ENCODE data around the gene NUP210.
A peak's percentile ranks its signal among the peaks of the same experiment; 100 is the strongest.

Gene NUP210

DNA sequence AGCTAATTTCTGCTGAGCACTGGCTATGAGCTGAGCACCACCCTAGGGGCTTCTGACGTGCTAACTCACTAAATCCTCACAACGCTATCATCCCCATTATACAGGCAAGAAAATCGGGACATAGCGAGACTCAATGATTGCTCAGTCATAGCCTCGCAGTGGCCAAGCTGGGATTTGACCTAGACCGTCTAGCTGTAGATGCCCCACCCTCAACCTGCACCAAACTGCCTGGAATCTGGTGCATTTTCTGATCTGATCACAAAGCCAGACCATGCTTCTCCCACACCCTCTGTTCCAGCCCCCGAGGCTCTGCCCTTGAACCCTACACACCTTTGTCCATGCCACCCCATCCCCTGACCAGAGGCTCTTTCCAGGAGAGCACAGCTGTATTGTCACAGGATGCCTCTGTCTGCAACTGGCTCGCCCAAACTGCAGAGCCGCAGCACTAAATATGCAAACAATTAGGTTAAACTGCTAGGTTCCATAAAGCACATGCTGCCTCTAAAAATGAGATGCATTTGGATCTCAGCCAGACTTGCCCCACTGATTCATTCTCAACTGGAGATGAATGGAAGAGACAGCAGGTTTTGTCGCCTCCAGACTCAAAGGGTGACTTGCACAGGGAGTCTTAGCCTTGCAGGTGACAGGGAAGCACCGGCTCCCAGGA is 95.2 kb downstream of the NUP210 start:
- no peak for DNase-seq (ENCODE audit: low spot score)
- FAIRE-seq: no peak

DNA sequence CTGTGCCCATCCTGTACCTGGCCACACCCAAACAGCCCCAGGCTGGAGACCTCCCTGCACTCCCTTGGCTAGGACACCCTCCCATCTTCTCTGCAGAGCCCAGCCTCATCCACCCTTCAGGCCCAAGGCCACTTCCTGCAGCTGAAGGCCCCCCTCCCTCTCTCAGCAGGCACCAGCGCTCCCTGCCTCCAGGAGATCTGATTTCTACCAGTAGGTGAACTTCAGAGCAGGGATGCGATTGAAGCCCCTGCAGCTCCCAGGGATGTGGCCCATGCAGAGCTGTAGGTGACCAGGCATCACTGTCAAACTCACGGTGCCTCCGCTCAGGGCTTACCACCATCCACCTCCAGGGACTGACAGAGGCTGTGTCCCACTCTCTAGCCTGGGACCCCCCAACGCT is 96.3 kb downstream of the NUP210 start:
- DNase-seq (ENCODE audit: low spot score) (no peak), FAIRE-seq (no peak)

- FAIRE-seq (no peak), DNase-seq (ENCODE audit: low spot score) (no peak)
These were observed 97.8 kb downstream of the NUP210 start for GRCh38 chr3:13322324-13322723.

DNA sequence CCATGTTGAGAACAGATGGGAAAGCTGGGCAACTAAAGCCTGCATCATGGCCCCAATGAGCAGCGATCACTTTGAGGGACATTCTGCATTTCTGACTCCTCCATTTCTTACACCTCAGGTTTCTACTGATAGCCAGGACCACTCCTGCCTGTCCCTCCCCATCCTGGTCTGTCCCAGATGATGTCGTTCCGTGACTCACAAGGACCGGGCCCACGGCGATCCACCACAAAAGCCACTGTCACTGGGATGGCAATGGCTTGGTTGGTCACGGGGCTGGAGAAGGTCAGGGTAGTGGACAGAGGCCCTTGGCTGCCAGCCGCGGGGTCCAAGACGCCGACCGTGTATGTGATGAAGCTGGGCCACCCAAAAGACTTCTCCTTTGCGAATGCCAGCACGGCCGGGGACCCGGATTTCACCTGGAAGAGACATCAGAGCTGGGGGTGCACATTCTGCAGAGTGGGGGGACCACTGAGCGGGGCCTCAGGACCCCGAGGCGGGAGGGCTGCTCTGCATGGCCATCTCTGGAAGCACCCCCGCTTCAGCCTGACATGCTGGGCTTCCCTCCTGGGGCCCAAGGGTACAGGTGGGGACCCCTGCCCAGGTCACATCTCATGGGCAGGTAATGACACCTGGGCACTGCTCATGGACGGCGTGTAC is 100.4 kb downstream of the NUP210 start:
- DNase-seq (ENCODE audit: low spot score): no peak
- no peak for FAIRE-seq

DNA sequence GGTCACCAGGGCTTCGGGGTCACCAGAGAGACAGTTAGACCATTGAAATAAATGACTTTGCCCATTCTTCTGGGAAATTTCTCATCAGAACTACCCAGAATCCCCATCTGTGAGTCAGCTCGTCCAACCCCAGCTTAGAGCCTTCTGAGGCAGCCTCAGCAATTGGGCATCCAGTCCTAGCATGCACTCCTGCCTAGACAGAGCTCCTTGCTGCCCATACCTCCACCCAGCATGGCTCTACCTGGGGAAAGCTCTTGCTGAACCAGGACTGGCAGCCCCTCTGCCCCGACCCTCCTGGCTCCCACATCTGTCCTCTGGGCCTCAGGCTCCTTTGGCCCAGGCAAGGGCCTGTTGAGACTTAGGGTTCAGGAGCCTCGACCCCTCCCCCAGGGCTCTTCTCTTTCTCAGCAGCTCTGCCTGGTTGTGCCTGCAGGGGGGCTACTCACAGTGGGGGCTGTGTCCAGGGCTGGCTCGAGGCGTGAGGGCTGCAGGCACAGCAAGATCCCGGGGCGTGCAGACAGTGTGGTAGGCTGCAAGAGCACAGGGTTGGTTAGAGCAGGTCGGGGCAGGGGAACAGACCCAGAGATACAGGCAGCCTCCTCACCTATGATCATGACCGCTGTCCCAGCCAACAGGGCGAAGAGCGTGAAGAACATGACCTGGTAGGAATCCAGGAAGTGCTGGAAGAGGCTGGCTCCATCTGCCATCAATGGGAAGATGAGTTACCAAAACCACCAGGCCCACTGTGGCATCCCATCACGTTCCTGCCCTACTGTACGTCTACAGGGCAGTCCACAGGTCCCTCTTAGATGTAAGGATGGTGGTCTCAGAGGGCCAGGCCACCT is 101.3 kb downstream of the NUP210 start:
- DNase-seq (ENCODE audit: low spot score): no peak
- FAIRE-seq: no peak

- no peak for DNase-seq (ENCODE audit: low spot score)
- FAIRE-seq: no peak
These were observed 102.4 kb downstream of the NUP210 start for GRCh38 chr3:13317596-13318320.

DNA sequence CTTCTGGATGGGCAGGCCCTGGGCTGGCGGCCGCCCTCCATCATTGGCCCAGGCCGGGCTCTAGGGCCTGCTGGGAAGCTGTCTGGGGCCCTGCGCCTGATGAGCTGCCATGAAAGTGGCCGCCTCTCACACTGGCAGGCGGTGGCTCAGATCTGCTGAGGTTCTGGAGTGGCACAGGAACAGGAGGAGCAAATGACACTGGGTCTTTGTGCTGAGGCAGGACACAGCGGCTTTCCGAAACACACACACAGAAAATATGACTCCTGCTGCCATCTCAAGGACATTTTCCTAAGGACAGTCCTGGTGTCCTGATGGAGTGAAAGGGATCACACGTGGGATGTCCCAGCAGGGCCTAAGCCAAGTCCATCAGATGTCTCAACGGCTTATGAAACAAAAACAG is 103.5 kb downstream of the NUP210 start:
- DNase-seq (ENCODE audit: low spot score): no peak
- no peak for FAIRE-seq

GRCh38 chr3:13314877-13315276 is 105.2 kb downstream of the NUP210 start:
- FAIRE-seq (no peak), DNase-seq (ENCODE audit: low spot score) (no peak)

- no peak for DNase-seq (ENCODE audit: low spot score)
- no peak for FAIRE-seq
These were observed 106.3 kb downstream of the NUP210 start for GRCh38 chr3:13313813-13314212.

- DNase-seq (ENCODE audit: low spot score) (no peak), FAIRE-seq (no peak)
These were observed 111.1 kb downstream of the NUP210 start for GRCh38 chr3:13309004-13309403.

DNA sequence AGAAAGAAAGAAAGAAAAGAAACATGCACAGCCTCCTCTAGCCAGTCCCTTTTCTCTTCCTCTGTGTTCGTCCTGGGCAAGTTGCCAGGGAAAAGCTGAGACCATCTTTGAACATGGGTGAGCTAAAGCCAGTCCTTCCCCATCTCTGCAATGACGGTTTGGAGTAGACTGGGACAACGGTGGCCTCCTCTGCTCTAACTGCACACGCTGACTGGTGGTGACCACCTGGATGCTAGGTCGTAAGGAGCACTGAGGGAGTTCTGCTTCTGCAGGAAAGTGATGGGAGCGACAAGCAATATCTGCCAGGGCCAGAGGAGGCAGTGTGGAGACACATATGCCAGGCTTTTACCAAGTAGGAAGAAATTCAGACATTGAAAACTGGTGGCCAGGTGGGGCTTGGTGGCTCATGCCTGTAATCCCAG is 111.7 kb downstream of the NUP210 start:
- no peak for FAIRE-seq
- DNase-seq (ENCODE audit: low spot score): peak; percentile 5

GRCh38 chr3:13307041-13307440 is 113.1 kb downstream of the NUP210 start:
- DNase-seq (ENCODE audit: low spot score) (no peak), FAIRE-seq (no peak)

- DNase-seq (ENCODE audit: low spot score) (no peak), FAIRE-seq (no peak)
These were observed 114.5 kb downstream of the NUP210 start for GRCh38 chr3:13305623-13306022.

GRCh38 chr3:13303410-13303809 is 116.7 kb downstream of the NUP210 start:
- FAIRE-seq (no peak), DNase-seq (ENCODE audit: low spot score) (no peak)

DNA sequence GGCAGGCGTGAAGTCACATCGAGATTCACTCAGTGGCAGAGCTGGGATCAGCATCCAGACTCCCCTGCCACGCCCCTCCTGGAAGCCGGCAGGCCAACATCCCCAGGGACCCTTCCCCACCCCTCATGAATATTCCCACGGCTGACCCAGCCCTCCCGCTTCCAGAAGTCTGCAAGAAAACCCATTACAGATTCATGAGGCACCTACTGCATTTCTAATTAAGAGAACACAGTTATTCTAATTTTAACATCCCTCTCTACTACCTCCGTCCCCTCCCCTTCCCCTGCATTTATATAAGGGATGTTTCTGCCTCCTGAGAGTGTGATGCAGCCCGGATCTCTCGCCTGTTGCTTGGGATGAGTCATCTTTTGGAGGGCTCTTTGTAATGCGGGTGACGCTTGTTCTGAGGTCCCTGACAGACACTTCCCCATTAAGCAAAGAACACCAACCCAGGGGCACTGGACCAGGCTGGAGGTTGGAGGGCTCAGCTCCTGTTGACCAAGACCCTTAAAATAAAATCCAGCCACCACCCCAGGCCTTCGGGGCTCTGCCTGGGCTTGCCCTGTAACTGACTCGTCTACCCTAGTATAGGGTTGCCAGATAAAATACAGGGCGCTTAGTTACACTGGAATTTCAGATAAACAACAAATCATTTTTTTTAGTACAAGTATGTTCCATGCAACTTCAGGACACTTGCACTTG is 118.7 kb downstream of the NUP210 start:
- peak; percentile 20 for DNase-seq (ENCODE audit: low spot score)
- FAIRE-seq: no peak

GRCh38 chr3:13300546-13301285 is 119.4 kb downstream of the NUP210 start:
- FAIRE-seq (no peak), DNase-seq (ENCODE audit: low spot score) (no peak)

- FAIRE-seq: no peak
- no peak for DNase-seq (ENCODE audit: low spot score)
These were observed 120.5 kb downstream of the NUP210 start for GRCh38 chr3:13299531-13300155.

DNA sequence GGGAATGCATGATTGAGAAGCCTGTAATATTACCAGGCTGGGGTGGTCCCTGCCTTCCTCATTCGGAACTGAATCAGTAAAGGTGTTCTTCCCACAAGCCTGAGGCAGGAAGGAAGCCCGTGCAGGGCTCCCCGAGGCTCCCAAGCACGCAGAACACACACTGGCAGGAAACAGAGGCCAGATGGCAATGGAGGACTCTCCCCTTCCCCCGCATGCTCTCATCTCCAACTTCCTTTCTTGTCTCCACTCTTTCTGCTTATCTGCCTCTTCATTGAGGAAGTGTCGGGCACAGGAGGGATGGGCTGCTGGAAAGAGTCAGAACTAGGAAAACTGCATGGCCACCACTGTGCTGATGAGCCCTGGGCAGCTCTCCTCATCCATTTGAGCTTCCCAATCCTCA is 123.5 kb downstream of the NUP210 start:
- DNase-seq (ENCODE audit: low spot score) (no peak), FAIRE-seq (no peak)

DNA sequence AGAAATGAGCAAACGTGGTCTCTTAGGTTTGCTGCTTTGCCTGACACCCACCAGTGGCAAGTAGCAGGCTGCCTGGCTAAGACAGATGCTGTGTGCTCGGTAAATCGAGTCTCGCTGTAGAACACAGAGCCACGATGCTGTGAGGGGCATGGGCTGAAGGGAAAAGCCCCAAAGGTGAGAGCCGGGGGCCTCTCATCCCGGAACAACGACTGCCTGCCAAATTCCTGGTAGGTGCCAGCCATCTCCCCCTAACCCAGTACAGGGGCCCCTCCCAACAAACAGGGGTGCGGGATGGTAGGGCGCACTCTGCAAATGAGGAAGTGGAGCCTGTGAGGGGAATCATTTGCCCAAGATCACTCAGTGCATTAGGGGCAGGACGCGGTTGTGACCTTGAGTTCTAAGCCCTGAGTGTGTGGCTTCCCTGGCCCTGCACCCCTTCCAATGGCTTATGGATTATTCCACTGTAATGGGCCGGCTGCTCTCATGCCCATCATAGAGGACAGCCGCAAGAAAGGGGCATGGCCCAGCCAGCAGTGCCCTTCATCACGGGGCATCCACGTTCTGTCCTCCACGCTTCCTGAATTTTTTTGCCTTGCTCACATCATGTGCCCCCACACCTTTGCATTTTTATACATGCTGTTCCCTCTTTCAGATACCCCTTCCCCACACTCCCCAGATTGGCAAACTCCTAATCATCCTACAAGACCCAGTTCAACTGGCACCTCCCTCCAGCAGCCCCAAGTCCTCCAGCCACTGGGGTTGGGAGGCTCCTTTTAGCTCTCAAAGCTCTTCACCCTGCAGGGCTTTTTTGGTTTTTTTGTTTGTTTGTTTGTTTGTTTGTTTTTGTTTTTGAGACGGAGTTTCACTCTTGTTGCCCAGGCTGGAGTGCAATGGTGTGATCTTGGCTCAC is 125.4 kb downstream of the NUP210 start:
- FAIRE-seq (no peak), DNase-seq (ENCODE audit: low spot score) (no peak)

Data from RCC 7860 (cell line).